NCI-H510A (cell line): Measurements from ENCODE around the gene C9orf153.
"Not testable (repeated sequence)": the region's sequence is repeated elsewhere in the genome, so short reads cannot be mapped to it uniquely, and the experiment has no call there.

Source experiments
- DNase-seq: peaks from one replicate; lab custom pipeline; 2025; lab: John Stamatoyannopoulos, UW

Gene C9orf153

GRCh38 chr9:86263876-86264275, 4.4 kb upstream of the C9orf153 start:
- DNase-seq = no peak

DNA sequence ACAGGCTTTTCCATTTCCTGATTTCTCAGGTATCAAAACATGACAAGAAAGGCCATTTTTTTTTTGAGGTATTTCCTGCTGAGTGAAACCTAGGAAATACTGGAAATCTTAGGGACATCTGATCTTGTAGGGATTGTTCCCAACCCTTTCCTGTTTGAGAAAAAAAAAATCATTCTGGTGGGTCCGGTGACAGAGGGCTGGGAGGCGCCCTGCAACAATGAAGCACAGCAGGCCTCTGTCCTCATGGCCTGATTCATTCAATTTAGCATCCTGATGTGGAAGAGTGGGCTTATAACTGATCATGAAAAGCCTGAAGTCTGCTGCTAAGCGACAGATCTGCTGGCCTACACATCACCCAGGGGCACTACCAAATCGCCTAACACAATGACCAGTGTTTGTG, 3.0 kb upstream of the C9orf153 start:
- no peak for DNase-seq

- no peak for DNase-seq
Measured at GRCh38 chr9:86257391-86257790, 2.1 kb downstream of the C9orf153 start.

GRCh38 chr9:86256653-86257052, 2.8 kb downstream of the C9orf153 start:
- DNase-seq = no peak

GRCh38 chr9:86253577-86253976, 5.9 kb downstream of the C9orf153 start:
- DNase-seq = no peak

- no peak for DNase-seq
Measured at GRCh38 chr9:86252870-86253269, 6.6 kb downstream of the C9orf153 start.

DNA sequence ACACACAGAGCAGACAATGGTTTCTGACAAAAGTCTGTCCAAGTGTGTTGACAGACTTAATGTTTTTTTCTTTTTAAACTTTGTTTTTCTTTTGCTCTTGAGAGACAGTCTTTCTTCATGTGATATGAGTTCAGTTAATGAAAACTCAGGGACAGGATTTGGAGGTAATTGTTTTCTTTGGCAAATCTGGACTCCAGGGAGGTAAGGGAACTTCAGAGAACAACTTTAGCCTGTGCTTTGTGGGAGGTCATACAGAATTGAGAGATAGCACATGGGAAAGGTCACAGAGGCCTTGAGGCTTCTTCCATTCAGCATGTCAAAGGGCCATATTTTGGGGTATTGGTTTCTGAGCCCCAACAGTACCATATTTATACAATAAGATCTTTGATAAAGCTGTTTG, 9.3 kb downstream of the C9orf153 start:
- no peak for DNase-seq

GRCh38 chr9:86248746-86249145, 10.7 kb downstream of the C9orf153 start:
- no peak for DNase-seq

GRCh38 chr9:86246752-86247161, 12.7 kb downstream of the C9orf153 start:
- DNase-seq = no peak

DNA sequence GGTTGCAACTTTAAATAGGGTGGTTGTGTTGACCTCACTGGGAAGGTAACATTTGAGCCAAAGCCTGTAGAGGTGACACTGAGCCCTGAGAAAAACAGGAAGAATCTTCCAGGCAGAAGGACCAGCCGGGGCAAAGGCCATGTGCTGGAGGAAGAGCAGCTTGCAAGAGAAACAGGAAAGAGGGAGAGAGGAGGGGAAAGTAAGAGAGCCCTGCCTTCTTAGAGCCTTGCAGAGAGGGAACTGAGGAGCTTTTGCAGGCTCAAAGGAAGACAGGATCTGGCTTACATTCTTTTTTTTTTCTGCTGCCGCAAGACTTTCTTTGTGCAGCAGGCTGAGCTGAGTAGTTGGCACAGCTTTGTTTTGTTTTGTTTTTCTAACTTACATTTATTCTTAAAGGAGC, 17.4 kb downstream of the C9orf153 start:
- no peak for DNase-seq

DNA sequence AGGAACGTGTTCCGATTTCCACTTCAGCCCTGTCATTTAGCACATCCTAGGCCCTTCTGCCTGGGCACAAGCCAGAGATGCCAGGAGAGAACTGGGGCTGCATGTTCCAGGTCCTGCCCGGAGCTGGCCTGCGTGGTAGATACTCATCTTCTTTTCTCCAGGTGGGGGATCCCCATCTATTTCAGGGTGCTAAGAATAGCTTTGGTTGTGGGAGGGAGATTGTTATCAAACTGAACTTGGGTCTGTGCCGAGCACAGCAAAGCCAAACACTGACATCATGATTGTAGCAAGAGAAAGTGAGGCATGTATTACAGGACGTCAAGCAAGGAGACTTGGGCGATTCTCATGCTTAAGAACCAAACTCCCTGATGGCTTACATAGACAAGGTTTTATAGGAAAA, 18.2 kb downstream of the C9orf153 start:
- no peak for DNase-seq

DNA sequence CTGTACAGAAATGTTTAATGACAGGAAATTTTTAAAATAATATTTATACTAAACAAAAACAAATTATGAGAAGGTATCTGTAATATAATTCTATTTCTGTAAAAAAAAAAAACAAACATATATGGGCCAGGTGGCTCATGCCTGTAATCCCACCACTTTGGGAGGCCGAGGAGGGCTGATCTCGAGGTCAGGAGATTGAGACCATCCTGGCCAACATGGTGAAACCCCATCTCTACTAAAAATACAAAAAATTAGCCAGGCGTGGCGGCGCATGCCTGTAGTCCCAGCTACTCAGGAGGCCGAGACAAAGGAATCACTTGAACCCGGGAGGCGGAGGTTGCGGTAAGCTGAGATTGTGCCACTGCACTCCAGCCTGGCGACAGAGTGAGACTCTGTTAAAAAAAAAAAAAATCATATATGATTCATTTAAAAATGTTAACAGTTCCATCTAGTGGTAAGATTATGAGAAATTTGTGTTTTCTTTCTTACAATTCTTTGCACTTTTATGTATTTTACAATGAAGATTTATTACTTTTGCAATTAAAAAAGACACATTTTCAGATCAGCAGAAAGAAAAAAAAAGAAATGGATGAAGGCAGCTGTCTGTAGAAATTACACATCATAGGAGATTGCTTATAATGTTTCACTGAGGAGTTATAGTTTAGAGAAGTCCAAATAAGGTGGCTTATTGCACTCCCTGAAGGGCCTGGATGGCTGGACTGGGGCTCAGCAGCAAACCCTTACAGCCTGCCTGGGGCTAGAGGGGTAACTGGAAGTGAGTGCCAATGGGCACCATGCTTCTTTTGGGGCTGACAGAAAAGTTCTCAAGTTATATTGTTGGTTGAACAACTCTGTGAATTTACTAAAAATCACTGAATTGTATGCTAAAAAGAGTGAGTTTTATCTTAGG, 20.3 kb downstream of the C9orf153 start:
- no peak for DNase-seq

- DNase-seq = no peak
Measured at GRCh38 chr9:86230858-86231257, 28.6 kb downstream of the C9orf153 start.

- DNase-seq = no peak
Measured at GRCh38 chr9:86222667-86223066, 36.8 kb downstream of the C9orf153 start.

DNA sequence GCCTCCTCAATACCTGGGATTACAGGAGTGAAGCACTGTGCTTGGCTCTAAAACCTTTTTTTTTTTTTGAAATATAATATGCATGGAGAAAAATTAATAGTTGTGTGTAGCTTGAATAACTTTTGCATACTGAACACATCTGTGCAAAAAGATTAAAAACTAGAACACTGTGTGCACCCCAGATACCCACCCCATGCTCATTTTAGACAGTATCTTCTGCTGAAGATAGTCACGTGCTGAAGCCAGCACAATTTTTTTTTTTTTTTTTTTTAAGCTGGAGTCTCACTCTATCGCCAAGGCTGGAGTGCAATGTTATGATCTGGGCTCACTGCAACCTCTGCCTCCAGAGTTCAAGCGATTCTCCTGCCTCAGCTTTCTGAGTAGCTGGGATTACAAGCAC, 39.9 kb downstream of the C9orf153 start:
- no peak for DNase-seq

DNA sequence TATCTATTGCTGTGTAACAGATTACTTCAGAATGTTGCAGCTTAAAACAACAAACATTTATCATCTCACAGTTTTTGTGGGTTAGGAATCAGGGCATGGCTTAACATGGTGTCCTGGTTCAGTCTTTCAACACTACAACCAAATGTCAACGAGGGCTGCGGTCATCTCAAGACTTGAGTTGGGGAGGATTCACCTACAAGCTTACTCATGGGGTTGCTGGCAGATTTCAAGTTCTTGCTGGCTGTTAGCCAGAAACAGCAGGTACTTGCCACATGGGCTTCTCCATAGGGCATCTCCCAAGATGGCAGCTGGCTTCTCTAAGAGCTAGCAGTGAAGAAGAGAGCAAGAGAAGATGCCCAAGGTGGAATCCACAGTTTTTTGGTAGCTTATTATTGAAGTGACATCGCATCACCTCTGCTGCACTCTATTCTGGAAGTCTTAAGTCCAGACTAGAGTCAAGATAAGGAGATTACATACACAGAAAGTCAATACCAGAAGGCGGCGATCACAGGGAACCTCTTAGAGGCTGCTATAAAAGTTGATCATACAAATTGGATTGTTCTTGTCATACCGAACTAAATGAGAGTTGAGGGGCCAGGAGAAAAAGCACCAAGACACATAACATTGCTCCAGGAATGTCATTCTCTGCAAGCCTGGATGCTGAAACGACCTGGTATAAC, 42.2 kb downstream of the C9orf153 start:
- no peak for DNase-seq

GRCh38 chr9:86207193-86207592, 52.3 kb downstream of the C9orf153 start:
- DNase-seq = no peak

DNA sequence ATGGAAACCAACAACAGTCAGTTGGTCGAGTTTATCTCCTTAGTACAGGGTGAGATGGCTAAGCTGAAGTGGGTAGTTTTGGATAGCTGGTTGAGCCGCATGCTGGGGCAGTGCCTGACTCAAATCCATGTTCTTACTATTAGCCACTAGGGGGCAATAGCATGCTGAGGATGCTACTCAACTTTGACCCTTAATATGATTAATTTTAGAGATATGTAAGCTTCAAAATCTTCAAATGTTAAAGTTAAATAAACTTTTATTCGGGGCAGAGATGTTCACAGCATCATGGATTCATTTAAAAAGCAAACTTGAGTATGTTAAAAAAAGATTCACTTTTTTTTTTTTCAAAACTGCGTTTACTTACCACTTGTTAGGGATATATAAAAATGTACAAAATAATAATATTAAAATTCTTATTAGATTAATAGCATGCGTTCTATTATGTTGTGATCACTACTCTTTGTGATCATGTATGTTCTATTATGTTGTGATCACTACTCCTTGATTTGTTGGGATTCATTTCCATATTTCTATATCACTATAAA, 57.0 kb downstream of the C9orf153 start:
- no peak for DNase-seq

DNA sequence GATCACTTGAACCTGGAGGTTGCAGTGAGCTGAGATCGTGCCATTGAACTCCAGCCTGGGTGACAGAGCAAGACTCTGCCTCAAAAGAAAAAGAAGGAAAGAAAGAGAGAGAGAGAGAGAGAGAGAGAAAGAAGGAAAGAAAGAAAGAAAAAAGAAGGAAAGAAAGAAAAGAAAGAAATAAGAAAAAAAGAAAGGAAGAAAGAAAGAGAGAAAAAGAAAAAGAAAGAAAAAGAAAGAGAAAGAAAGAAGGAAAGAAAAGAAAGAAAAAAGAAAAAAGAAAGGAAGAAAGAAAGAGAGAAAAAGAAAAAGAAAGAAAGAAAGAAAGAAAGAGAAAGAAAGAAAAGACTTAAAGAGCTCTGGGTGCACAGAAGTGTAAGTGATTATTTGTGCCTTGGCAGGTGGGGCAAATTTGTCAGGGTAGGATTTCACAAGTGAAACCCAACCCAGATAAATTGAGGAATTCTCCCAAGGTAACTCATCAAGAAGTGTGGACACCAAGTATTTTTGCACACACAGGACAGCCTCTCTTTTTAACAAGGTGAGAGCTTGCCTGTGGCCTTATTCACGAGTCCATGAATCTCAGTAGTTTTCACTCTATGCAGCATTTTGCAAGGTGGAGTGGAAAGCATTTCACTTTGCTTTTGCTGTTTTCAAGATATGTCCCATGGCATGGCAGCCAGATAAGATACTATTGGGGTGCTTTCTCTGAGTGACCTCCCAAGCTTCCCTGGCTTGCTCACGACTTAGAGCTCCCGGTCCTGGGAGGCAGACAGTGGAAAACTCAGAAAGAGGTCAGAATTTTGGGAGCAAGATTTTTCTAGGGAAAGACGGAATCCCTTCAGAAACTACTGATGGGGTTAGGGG, 57.8 kb downstream of the C9orf153 start:
- no peak for DNase-seq

- DNase-seq = no peak
Measured at GRCh38 chr9:86200599-86201162, 58.8 kb downstream of the C9orf153 start.

GRCh38 chr9:86193088-86193487, 66.4 kb downstream of the C9orf153 start:
- no peak for DNase-seq

GRCh38 chr9:86190700-86191099, 68.8 kb downstream of the C9orf153 start:
- DNase-seq = not testable (repeated sequence)
